A204.1 (cell line): ENCODE data around the gene NBPF1.
"Not testable (repeated sequence)": the region's sequence is repeated elsewhere in the genome, so short reads cannot be mapped to it uniquely, and the experiment has no call there.

ENCODE experiments used
- FAIRE-seq: peaks from 2 replicates; lab custom pipeline; 2012; peaks lifted over from hg19 to GRCh38; lab: Jason Lieb, UNC

NBPF1 gene

GRCh38 chr1:16512624-16513411, 100.5 kb downstream of the NBPF1 start:
- FAIRE-seq = not testable (repeated sequence)
